CD14-positive monocyte (primary cell): ENCODE data around the gene CES4A. TPM values are rescaled to one million over a fixed set of nuclear protein-coding genes. Genes with fewer than 3 reads are reported as not detected.
"Not testable (repeated sequence)": the region's sequence is repeated elsewhere in the genome, so short reads cannot be mapped to it uniquely, and the experiment has no call there.

Experiments
- DNase-seq, 3 donors: peaks; one replicate each; pipeline ENCODE4 v3.0.0-alpha.2; 2011 to 2022
- H2AFZ ChIP-seq: 2 replicates; pipeline ENCODE4 v1.6.0; 2012; ENCODE audit warnings: mild to moderate bottlenecking, low read depth, low read length, inconsistent platforms; ENCODE audit not compliant: insufficient read depth, poor library complexity, severe bottlenecking
- H3K27ac ChIP-seq, 2 donors: 1 replicate in 1 of 2; 2 replicates in 1 of 2; pipeline ENCODE4 v1.5.1; 2012 to 2013; ENCODE audit warnings: low read length in 2 of 2, control low read depth in 1 of 2, inconsistent platforms in 1 of 2, low read depth in 1 of 2, mild to moderate bottlenecking in 1 of 2
- H3K27me3 ChIP-seq, 2 donors: one replicate each; pipeline versions ENCODE4 v1.6.0 to v1.6.1; 2011 to 2013; ENCODE audit warnings: low read length in 2 of 2; ENCODE audit not compliant: control insufficient read depth in 2 of 2, insufficient read depth in 2 of 2
- H3K36me3 ChIP-seq, 2 donors: replicated peaks in 1 of 2; 1 replicate in 1 of 2; 2 replicates in 1 of 2; pipeline versions ENCODE4 v1.5.1 to v1.6.1; 2012 to 2013; ENCODE audit warnings: low read length in 2 of 2, control low read depth in 1 of 2, inconsistent platforms in 1 of 2, mild to moderate bottlenecking in 1 of 2; ENCODE audit not compliant: insufficient read depth in 2 of 2, control insufficient read depth in 1 of 2
- H3K4me1 ChIP-seq, 2 donors: 1 replicate in 1 of 2; 2 replicates in 1 of 2; pipeline versions ENCODE4 v1.5.1 to v1.6.1; 2012 to 2013; ENCODE audit warnings: low read length in 2 of 2, control low read depth in 1 of 2, inconsistent platforms in 1 of 2, mild to moderate bottlenecking in 1 of 2, moderate library complexity in 1 of 2; ENCODE audit not compliant: insufficient read depth in 2 of 2, control insufficient read depth in 1 of 2
- H3K4me2 ChIP-seq: replicated peaks from 2 replicates; pipeline ENCODE3; 2012; ENCODE audit warnings: low read length, moderate library complexity, mild to moderate bottlenecking; ENCODE audit not compliant: poor library complexity, severe bottlenecking; ENCODE audit errors: extremely low read depth
- H3K4me3 ChIP-seq, 3 experiments: fragments of 200-600 bp in 1 of 3; sonication (generic) in 1 of 3; replicated peaks in 1 of 3; 1 replicate in 2 of 3; 2 replicates in 1 of 3; pipeline ENCODE4 v1.5.1; 2011 to 2013; ENCODE audit warnings: low read length in 3 of 3, mild to moderate bottlenecking in 3 of 3, control low read depth in 2 of 3, low read depth in 2 of 3, inconsistent platforms in 1 of 3, moderate library complexity in 1 of 3
- H3K79me2 ChIP-seq: 2 replicates; pipeline ENCODE4 v1.6.0; 2012; ENCODE audit warnings: mild to moderate bottlenecking, control low read depth, inconsistent platforms, low read length, moderate library complexity; ENCODE audit not compliant: insufficient read depth
- H3K9ac ChIP-seq: 2 replicates; pipeline ENCODE4 v1.6.0; 2017; ENCODE audit warnings: low read length, mild to moderate bottlenecking; ENCODE audit not compliant: insufficient read depth, poor library complexity, severe bottlenecking
- H3K9me3 ChIP-seq, 2 donors: replicated peaks in 1 of 2; 1 replicate in 1 of 2; 2 replicates in 1 of 2; pipeline versions ENCODE4 v1.5.1 to v1.6.1; 2012 to 2013; ENCODE audit warnings: low read length in 2 of 2, control low read depth in 1 of 2; ENCODE audit not compliant: control insufficient read depth in 1 of 2, insufficient read depth in 1 of 2
- H4K20me1 ChIP-seq: 2 replicates; pipeline ENCODE4 v1.6.0; 2012; ENCODE audit warnings: mild to moderate bottlenecking, low read length, control low read depth, moderate library complexity; ENCODE audit not compliant: insufficient read depth
- H3K27ac Mint-ChIP-seq, 7 donors: one replicate each; pipeline ENCODE4 v1.8.0; 2020; ENCODE audit warnings: mild to moderate bottlenecking in 7 of 7, mixed read lengths in 7 of 7, moderate library complexity in 6 of 7, inconsistent platforms in 2 of 7
- H3K27me3 Mint-ChIP-seq, 3 donors: one replicate each; pipeline ENCODE4 v1.8.0; 2021 to 2022; ENCODE audit warnings: low read depth in 3 of 3, mild to moderate bottlenecking in 3 of 3, mixed read lengths in 3 of 3, moderate library complexity in 3 of 3, inconsistent platforms in 1 of 3
- H3K36me3 Mint-ChIP-seq, 2 donors: one replicate each; pipeline ENCODE4 v1.8.0; 2020; ENCODE audit warnings: mixed read lengths in 2 of 2, inconsistent platforms in 1 of 2, mild to moderate bottlenecking in 1 of 2
- H3K4me1 Mint-ChIP-seq: one replicate; pipeline ENCODE4 v1.8.0; 2020; ENCODE audit warnings: mild to moderate bottlenecking, mixed read lengths
- H3K4me3 Mint-ChIP-seq, 2 donors: one replicate each; pipeline ENCODE4 v1.8.0; 2020; ENCODE audit warnings: mild to moderate bottlenecking in 2 of 2, mixed read lengths in 2 of 2, moderate library complexity in 1 of 2
- H3K9me3 Mint-ChIP-seq, 7 donors: one replicate each; pipeline ENCODE4 v1.8.0; 2020 to 2022; ENCODE audit warnings: mixed read lengths in 7 of 7, mild to moderate bottlenecking in 6 of 7, moderate library complexity in 6 of 7, inconsistent platforms in 2 of 7
- WGBS: methylation state at CpG from one replicate; pipeline ENCODE4 v1.1.5; 2013; ENCODE audit warnings: missing lambda C conversion rate; ENCODE audit not compliant: insufficient coverage; 5-methylcytosine and 5-hydroxymethylcytosine counted together
- intact Hi-C, 2 donors: fragments of 100-400 bp; cut with micrococcal nuclease; formaldehyde crosslinking; loops; one replicate each; pipeline versions ENCODE4 v1.15.0 to v1.15.1; 2023
- polyA plus RNA-seq, 3 donors: library from polyadenylated mRNA; depleted of rRNA in 1 of 3; unstranded in 2 of 3; stranded (reverse) in 1 of 3; fragments of 300-500 nt in 2 of 3; fragments of >200 nt in 1 of 3; fragmentation: Illumina TruSeq in 2 of 3; gene quantifications; 1 replicate in 2 of 3; 2 replicates in 1 of 3; pipeline ENCODE4 v1.2.3, GENCODE V29; 2012 to 2021
- TF ChIP-seq, protein P1 (sequence below): fragments of 200-600 bp; IDR thresholded peaks from one replicate; pipeline ENCODE4 v1.8.0; 2022; ENCODE audit warnings: antibody characterized with exemption, mild to moderate bottlenecking

Gene CES4A
- polyA plus RNA-seq, 3 donors, result 3.3 to 47.6 (median 4.1) TPM

DNA sequence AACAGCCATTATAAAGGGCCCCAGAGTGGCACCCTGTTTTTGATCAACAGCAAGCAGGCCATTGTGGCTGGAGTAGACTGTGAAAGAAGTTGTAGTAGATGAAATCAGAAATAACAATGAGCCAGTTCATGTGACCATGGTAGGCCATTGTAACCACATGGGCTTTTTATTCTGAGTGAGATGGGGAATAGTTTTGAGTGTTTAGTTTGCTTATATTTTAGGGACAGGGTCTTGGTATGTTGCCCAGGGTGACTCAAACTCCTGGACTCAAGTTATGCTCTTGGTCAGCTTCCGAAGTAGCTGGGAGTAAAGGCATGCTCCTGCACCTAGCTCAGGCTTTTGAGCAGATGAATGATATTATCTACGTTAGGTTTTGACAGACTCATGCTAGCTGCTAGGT is 52.5 kb downstream of the CES4A start:
- no peaks in the 10 kb centered on the region for H3K9me3 Mint-ChIP-seq
- Histone ChIP-seq H3K9me3 (no peaks in the 10 kb centered on the region), H3K79me2 (peaks cover 98% of the 10 kb centered on the region), H3K4me1 (no peaks in the 10 kb centered on the region), H3K4me3 (no peak overlapping the region), H3K36me3 (peaks cover 13 to 79% of the 10 kb centered on the region in 2 donors), H3K27me3 (no peaks in the 10 kb centered on the region), H2AFZ (no peak overlapping the region), H3K4me2 (no peak overlapping the region), H3K27ac (peak overlapping the region in 1 of 2 donors; percentile 17), H3K9ac (no peak overlapping the region), H4K20me1 (peaks cover 69% of the 10 kb centered on the region)
- intact Hi-C loops, result no loop called here
- no peaks in the 10 kb centered on the region for H3K27me3 Mint-ChIP-seq
- DNase-seq, result no peak
- TF ChIP-seq, protein P1, sequence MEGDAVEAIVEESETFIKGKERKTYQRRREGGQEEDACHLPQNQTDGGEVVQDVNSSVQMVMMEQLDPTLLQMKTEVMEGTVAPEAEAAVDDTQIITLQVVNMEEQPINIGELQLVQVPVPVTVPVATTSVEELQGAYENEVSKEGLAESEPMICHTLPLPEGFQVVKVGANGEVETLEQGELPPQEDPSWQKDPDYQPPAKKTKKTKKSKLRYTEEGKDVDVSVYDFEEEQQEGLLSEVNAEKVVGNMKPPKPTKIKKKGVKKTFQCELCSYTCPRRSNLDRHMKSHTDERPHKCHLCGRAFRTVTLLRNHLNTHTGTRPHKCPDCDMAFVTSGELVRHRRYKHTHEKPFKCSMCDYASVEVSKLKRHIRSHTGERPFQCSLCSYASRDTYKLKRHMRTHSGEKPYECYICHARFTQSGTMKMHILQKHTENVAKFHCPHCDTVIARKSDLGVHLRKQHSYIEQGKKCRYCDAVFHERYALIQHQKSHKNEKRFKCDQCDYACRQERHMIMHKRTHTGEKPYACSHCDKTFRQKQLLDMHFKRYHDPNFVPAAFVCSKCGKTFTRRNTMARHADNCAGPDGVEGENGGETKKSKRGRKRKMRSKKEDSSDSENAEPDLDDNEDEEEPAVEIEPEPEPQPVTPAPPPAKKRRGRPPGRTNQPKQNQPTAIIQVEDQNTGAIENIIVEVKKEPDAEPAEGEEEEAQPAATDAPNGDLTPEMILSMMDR, result no peak
- H3K4me3 Mint-ChIP-seq, result no peak overlapping the region
- 93% methylated on average over 2 of the region's 2 CpGs for WGBS
- H3K36me3 Mint-ChIP-seq, result peaks cover 40 to 57% of the 10 kb centered on the region in 2 donors
- peak overlapping the region in 1 of 7 donors; percentile 6 for H3K27ac Mint-ChIP-seq
- peaks cover 6% of the 10 kb centered on the region for H3K4me1 Mint-ChIP-seq

DNA sequence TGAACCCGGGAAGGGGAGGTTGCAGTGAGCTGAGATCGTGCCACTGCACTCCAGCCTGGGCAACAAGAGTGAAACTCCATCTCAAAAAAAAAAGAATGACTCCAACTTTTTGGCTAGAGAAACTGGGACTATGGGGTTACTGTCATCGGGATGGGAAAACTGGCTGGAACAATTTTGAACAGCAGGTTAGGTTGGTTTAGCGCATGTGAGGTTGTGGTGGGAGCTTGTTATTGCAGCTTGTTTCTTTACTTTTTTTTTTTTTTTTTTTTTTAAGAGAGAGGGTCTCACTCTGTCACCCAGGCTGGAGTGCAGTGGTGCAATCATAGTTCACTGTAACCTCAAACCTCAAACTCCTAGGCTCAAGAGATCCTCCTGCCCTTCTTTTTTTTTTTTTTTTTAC is 53.1 kb downstream of the CES4A start:
- Histone ChIP-seq H3K79me2 (peaks cover 98% of the 10 kb centered on the region), H3K36me3 (peaks cover 18 to 75% of the 10 kb centered on the region in 2 donors), H4K20me1 (peaks cover 65% of the 10 kb centered on the region)
- Mint-ChIP-seq H3K27ac (peak overlapping the region in 1 of 7 donors; percentile 41), H3K36me3 (peaks cover 43 to 60% of the 10 kb centered on the region in 2 donors)
- intact Hi-C loops, H3K4me2 ChIP-seq, H3K9ac ChIP-seq, H3K4me3 ChIP-seq, H3K4me1 Mint-ChIP-seq, H3K27ac ChIP-seq, H3K27me3 ChIP-seq, H3K9me3 Mint-ChIP-seq, DNase-seq, H2AFZ ChIP-seq, H3K27me3 Mint-ChIP-seq, H3K9me3 ChIP-seq, H3K4me3 Mint-ChIP-seq, H3K4me1 ChIP-seq: not testable (repeated sequence)
- no CpG with 5 or more reads among the region's 4 CpGs for WGBS
